Measurements from ENCODE around the gene ARHGAP8.

The ARHGAP8 gene

GRCh38 chr22:44883011-44883421, 130.6 kb downstream of the ARHGAP8 start:
- Mint-ChIP-seq H3K4me3 (no peak overlapping the region), H3K4me1 (no peaks in the 10 kb centered on the region), H3K9me3 (no peaks in the 10 kb centered on the region), H3K36me3 (ENCODE audit: low read depth) (peaks cover 33% of the 10 kb centered on the region), H3K27me3 (ENCODE audit: low read depth) (no peaks in the 10 kb centered on the region), H3K27ac (no peak overlapping the region)
- no peak for TF ChIP-seq CTCF (IDR thresholded peaks at IDR 0.05; ENCODE audit: unreplicated experiment in 3 of 3)

- TF ChIP-seq CTCF (IDR thresholded peaks at IDR 0.05; ENCODE audit: unreplicated experiment in 3 of 3) = no peak
- no peak overlapping the region for H3K27ac Mint-ChIP-seq
- H3K36me3 Mint-ChIP-seq (ENCODE audit: low read depth) = peaks cover 22% of the 10 kb centered on the region
- H3K9me3 Mint-ChIP-seq = no peaks in the 10 kb centered on the region
- H3K27me3 Mint-ChIP-seq (ENCODE audit: low read depth) = no peaks in the 10 kb centered on the region
- H3K4me3 Mint-ChIP-seq = no peak overlapping the region
- no peaks in the 10 kb centered on the region for H3K4me1 Mint-ChIP-seq
These were observed 132.2 kb downstream of the ARHGAP8 start for GRCh38 chr22:44884562-44884961.

- Mint-ChIP-seq H3K36me3 (ENCODE audit: low read depth) (peaks cover 17% of the 10 kb centered on the region), H3K27ac (no peak overlapping the region), H3K27me3 (ENCODE audit: low read depth) (no peaks in the 10 kb centered on the region), H3K9me3 (no peaks in the 10 kb centered on the region), H3K4me3 (no peak overlapping the region), H3K4me1 (no peaks in the 10 kb centered on the region)
- no peak for TF ChIP-seq CTCF (IDR thresholded peaks at IDR 0.05; ENCODE audit: unreplicated experiment in 3 of 3)
These were observed 132.8 kb downstream of the ARHGAP8 start for GRCh38 chr22:44884968-44885805.

GRCh38 chr22:44885806-44886360, 133.5 kb downstream of the ARHGAP8 start:
- Mint-ChIP-seq H3K27ac (no peak overlapping the region), H3K36me3 (ENCODE audit: low read depth) (peaks cover 20% of the 10 kb centered on the region), H3K27me3 (ENCODE audit: low read depth) (no peaks in the 10 kb centered on the region), H3K4me3 (no peak overlapping the region), H3K9me3 (no peaks in the 10 kb centered on the region), H3K4me1 (no peaks in the 10 kb centered on the region)
- no peak for TF ChIP-seq CTCF (IDR thresholded peaks at IDR 0.05; ENCODE audit: unreplicated experiment in 3 of 3)

GRCh38 chr22:44887941-44888366, 135.6 kb downstream of the ARHGAP8 start:
- Mint-ChIP-seq H3K27me3 (ENCODE audit: low read depth) (no peaks in the 10 kb centered on the region), H3K36me3 (ENCODE audit: low read depth) (peaks cover 15% of the 10 kb centered on the region), H3K27ac (no peak overlapping the region), H3K4me1 (no peaks in the 10 kb centered on the region), H3K4me3 (no peak overlapping the region), H3K9me3 (no peaks in the 10 kb centered on the region)
- TF ChIP-seq CTCF (IDR thresholded peaks at IDR 0.05; ENCODE audit: unreplicated experiment in 3 of 3) = no peak

Measured in nephron (organoid).